MCF 10A (cell line): ENCODE data around the gene MYOM1. TPM values are rescaled to one million over a fixed set of nuclear protein-coding genes. Genes with fewer than 3 reads are reported as not detected.

ENCODE experiments used
- BruUV-seq: library from RNA; stranded (reverse); fragments of 400-500 nt; replicated peaks from 2 replicates; lab custom pipeline; 2021; lab: Mats Ljungman, UMichigan
- CTCF ChIA-PET: fragments of 300-600 bp; sonication (Branson Sonifier 250); formaldehyde crosslinking; extraction: SDS; loops from one replicate; lab custom pipeline; 2021; ENCODE audit warnings: antibody characterized with exemption, inconsistent platforms; lab: Yijun Ruan, JAX
- POLR2A ChIA-PET: fragments of 300-600, 350-650 bp; sonication (Branson Sonifier 250); formaldehyde crosslinking; extraction: SDS; loops from one replicate; lab custom pipeline; 2020; ENCODE audit warnings: antibody characterized with exemption, inconsistent platforms; lab: Yijun Ruan, JAX
- DNase-seq: peaks from one replicate; pipeline ENCODE4 v3.0.0-alpha.2; 2018; ENCODE audit not compliant: unreplicated experiment
- H3K27ac Mint-ChIP-seq: one replicate; pipeline ENCODE4 v1.8.0; 2022; ENCODE audit warnings: mild to moderate bottlenecking, low read depth, mixed read lengths; ENCODE audit not compliant: unreplicated experiment
- H3K27me3 Mint-ChIP-seq: one replicate; pipeline ENCODE4 v1.8.0; 2022; ENCODE audit warnings: mixed read lengths; ENCODE audit not compliant: insufficient read depth, unreplicated experiment
- H3K36me3 Mint-ChIP-seq: one replicate; pipeline ENCODE4 v1.8.0; 2022; ENCODE audit warnings: mild to moderate bottlenecking, moderate library complexity, mixed read lengths; ENCODE audit not compliant: insufficient read depth, unreplicated experiment
- H3K4me1 Mint-ChIP-seq: one replicate; pipeline ENCODE4 v1.8.0; 2022; ENCODE audit warnings: mixed read lengths; ENCODE audit not compliant: insufficient read depth, unreplicated experiment
- H3K4me3 Mint-ChIP-seq: one replicate; pipeline ENCODE4 v1.8.0; 2022; ENCODE audit warnings: mild to moderate bottlenecking, moderate library complexity, mixed read lengths; ENCODE audit not compliant: unreplicated experiment
- H3K9me3 Mint-ChIP-seq: one replicate; pipeline ENCODE4 v1.8.0; 2022; ENCODE audit warnings: mixed read lengths; ENCODE audit not compliant: unreplicated experiment
- intact Hi-C: fragments of 100-400 bp; cut with micrococcal nuclease; formaldehyde crosslinking; loops from 2 replicates; pipeline ENCODE4 v1.14.1; 2022
- total RNA-seq: library from RNA; stranded (reverse); gene quantifications from 2 replicates; pipeline ENCODE4 v1.2.3, GENCODE V29; 2022
- TF ChIP-seq, protein P1 (sequence below): fragments of 200-600 bp; IDR thresholded peaks from one replicate; pipeline ENCODE4 v1.8.0; 2022; ENCODE audit warnings: antibody characterized with exemption, mild to moderate bottlenecking; ENCODE audit not compliant: unreplicated experiment

MYOM1 gene
- total RNA-seq, 1 experiment from 2014 or later: 0.21 TPM

DNA sequence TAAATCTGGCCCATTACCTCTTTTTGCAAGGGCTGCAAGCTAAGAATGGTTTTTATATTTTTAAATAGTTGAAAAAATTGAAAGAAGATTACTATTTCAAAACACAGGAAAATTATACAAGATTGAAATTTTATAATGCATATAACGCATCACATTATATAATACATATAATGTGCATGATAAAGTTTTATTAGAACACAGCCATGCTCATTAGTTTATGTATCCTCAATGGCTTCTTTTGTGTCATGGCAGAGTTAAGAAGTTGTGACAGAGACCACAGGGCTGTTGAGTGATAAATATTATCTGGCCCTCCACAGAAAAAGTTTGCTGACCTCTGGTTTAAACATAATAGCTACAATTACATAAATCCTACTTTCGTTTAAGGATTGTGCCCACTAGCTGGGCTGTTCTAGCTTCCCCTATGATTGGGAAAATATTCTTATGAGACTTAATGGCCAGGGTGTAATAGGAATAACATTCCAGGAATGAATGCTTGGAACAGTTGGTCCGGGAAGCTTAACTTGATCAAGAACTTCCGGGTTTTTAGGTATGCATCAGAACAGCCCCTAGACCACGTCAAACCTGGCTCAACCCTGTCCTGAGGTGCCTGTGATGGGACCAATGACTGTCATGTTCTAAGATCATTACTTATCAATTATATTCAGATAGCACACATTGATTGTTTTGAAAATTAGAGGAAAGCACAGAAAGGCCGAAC is 108.1 kb downstream of the MYOM1 start:
- no peaks in the 10 kb centered on the region for H3K27me3 Mint-ChIP-seq
- no peak overlapping the region for H3K27ac Mint-ChIP-seq
- H3K4me3 Mint-ChIP-seq: no peak overlapping the region
- TF ChIP-seq, protein P1, sequence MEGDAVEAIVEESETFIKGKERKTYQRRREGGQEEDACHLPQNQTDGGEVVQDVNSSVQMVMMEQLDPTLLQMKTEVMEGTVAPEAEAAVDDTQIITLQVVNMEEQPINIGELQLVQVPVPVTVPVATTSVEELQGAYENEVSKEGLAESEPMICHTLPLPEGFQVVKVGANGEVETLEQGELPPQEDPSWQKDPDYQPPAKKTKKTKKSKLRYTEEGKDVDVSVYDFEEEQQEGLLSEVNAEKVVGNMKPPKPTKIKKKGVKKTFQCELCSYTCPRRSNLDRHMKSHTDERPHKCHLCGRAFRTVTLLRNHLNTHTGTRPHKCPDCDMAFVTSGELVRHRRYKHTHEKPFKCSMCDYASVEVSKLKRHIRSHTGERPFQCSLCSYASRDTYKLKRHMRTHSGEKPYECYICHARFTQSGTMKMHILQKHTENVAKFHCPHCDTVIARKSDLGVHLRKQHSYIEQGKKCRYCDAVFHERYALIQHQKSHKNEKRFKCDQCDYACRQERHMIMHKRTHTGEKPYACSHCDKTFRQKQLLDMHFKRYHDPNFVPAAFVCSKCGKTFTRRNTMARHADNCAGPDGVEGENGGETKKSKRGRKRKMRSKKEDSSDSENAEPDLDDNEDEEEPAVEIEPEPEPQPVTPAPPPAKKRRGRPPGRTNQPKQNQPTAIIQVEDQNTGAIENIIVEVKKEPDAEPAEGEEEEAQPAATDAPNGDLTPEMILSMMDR: no peak
- no peaks in the 10 kb centered on the region for H3K36me3 Mint-ChIP-seq
- no peak for DNase-seq
- intact Hi-C loops: no loop called here
- peaks cover 7% of the 10 kb centered on the region for H3K4me1 Mint-ChIP-seq
- no peaks in the 10 kb centered on the region for H3K9me3 Mint-ChIP-seq
- ChIA-PET POLR2A (interaction anchor here (0.6 to 0.7 kb wide), 2 partner anchors 75 to 96 kb away, joined by 3 read pairs; no protein-coding TSS in a partner anchor), CTCF (interaction anchor here (1.2 to 1.5 kb wide), 2 partner anchors 40 to 179 kb away, joined by 3 read pairs; no protein-coding TSS in a partner anchor)
- no TSS peak for BruUV-seq

DNA sequence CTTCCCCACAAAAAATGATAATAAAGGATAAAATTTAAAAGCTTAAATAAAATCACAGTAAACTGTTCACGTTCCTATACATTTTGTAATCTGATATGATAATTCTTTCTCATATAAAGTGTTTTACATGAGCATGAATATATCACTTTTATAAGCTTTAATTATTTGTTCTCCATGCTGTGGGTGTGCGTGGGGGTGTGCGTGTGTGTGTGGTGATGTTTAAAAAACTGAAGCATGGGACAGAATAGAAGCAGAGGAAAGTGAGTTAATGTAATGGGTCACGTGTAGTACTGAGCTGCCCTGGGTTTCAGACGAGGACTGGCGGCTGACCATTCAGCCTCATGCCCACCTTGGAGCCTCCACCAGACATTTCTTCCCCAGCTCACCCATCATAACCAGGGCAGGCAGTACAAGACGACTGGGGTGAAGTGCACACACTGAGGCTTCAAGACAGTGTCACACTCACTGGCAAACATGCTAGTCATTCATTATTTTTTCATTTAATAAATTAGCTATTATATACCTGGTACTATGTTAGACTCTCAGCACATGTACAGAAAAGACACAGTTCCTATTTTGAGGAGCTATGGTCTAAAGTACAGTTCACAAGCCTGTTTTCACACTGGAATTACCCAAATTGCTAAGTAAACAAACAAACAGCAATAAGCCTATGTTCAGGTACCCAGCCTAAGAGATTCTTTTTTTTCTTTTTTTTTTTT is 109.6 kb downstream of the MYOM1 start:
- no peak overlapping the region for H3K4me3 Mint-ChIP-seq
- H3K9me3 Mint-ChIP-seq: no peaks in the 10 kb centered on the region
- no peak for DNase-seq
- TF ChIP-seq, protein P1: no peak
- intact Hi-C loops: no loop called here
- no peaks in the 10 kb centered on the region for H3K27me3 Mint-ChIP-seq
- H3K36me3 Mint-ChIP-seq: no peaks in the 10 kb centered on the region
- H3K27ac Mint-ChIP-seq: no peak overlapping the region
- no TSS peak for BruUV-seq
- ChIA-PET POLR2A (interaction anchor here (0.6 to 0.7 kb wide), 3 partner anchors 339 to 707 kb away, joined by 3 read pairs; no protein-coding TSS in a partner anchor), CTCF (interaction anchor here (0.6 to 1.2 kb wide), 8 partner anchors 9 to 300 kb away, joined by 3 to 6 read pairs (median 3); no protein-coding TSS in a partner anchor)
- H3K4me1 Mint-ChIP-seq: peaks cover 7% of the 10 kb centered on the region

DNA sequence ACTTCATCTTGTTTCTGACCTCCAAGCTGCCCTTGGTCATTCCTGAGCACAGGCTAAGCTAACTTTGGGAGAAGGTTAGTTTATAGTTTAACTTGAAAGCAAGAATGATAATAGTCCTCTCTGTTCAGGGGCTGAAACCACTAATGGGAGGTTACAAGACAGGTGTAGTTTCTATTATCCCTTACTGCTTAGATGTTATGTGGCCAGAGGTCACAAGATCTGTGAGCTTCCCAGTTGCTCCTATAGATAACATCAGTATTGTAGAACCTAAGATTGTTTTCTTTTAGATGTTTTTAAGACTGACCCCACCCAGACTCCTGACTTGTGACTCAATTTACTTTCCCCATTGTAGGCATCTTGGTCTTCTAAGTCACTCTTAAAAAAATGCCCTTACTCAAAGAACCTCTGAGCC is 112.0 kb downstream of the MYOM1 start:
- no peak overlapping the region for H3K27ac Mint-ChIP-seq
- no TSS peak for BruUV-seq
- intact Hi-C loops: no loop called here

More for the DNA sequence above, 112.0 kb downstream of the MYOM1 start:
- POLR2A ChIA-PET: interaction anchor here (0.9 kb wide), 1 partner anchor 139 kb away, joined by 3 read pairs; the partner anchor contains the start of gene MYL12A
- TF ChIP-seq, protein P1: no peak
- H3K27me3 Mint-ChIP-seq: no peaks in the 10 kb centered on the region
- H3K9me3 Mint-ChIP-seq: no peaks in the 10 kb centered on the region
- CTCF ChIA-PET: interaction anchor here (0.6 to 0.7 kb wide), 2 partner anchors 36 to 382 kb away, joined by 3 read pairs; no protein-coding TSS in a partner anchor
- H3K4me3 Mint-ChIP-seq: no peak overlapping the region
- DNase-seq: no peak
- peaks cover 12% of the 10 kb centered on the region for H3K4me1 Mint-ChIP-seq
- no peaks in the 10 kb centered on the region for H3K36me3 Mint-ChIP-seq
